BLaER1 treated with 17β-estradiol and CSF1 and Interleukin-3, amounts not matched to agents 10 nM and 100 nM (cell line): ENCODE results near the gene ABCC5.
A peak's percentile ranks its signal among the peaks of the same experiment; 100 is the strongest.
"Not testable (repeated sequence)": the region's sequence is repeated elsewhere in the genome, so short reads cannot be mapped to it uniquely, and the experiment has no call there.

Experiments used
- H3K27ac ChIP-seq, 11 experiments: shearing (Covaris generic); formaldehyde crosslinking; 2 replicates each; pipeline ENCODE4 v1.8.1; 2022
- H3K27me3 ChIP-seq, 11 experiments: shearing (Covaris generic); formaldehyde crosslinking; 2 replicates each; pipeline ENCODE4 v1.8.1; 2022
- H3K36me3 ChIP-seq, 11 experiments: shearing (Covaris generic); formaldehyde crosslinking; 2 replicates each; pipeline ENCODE4 v1.8.1; 2022
- H3K4me1 ChIP-seq, 10 experiments: shearing (Covaris generic); formaldehyde crosslinking; 2 replicates each; pipeline ENCODE4 v1.8.1; 2022
- H3K4me2 ChIP-seq, 11 experiments: shearing (Covaris generic); formaldehyde crosslinking; 2 replicates each; pipeline ENCODE4 v1.8.1; 2022
- H3K4me3 ChIP-seq, 10 experiments: shearing (Covaris generic); formaldehyde crosslinking; 2 replicates each; pipeline ENCODE4 v1.8.1; 2022
- H3K9ac ChIP-seq, 11 experiments: shearing (Covaris generic); formaldehyde crosslinking; 2 replicates each; pipeline ENCODE4 v1.8.1; 2022
- H3K9me3 ChIP-seq, 11 experiments: shearing (Covaris generic); formaldehyde crosslinking; replicated peaks in 1 of 11; 2 replicates each; pipeline ENCODE4 v1.8.1; 2022
- H4K20me1 ChIP-seq, 11 experiments: shearing (Covaris generic); formaldehyde crosslinking; 2 replicates each; pipeline ENCODE4 v1.8.1; 2022
- Cebpa-rat ChIP-seq, 11 experiments: shearing (Covaris generic); IDR thresholded peaks; 2 replicates each; pipeline ENCODE4 v1.8.1; 2022

Gene ABCC5

GRCh38 chr3:184018424-184018973 is 815 bp upstream of the ABCC5 start:
- peaks cover 0 to 23% (median 0%) of the 10 kb centered on the region in 11 experiments; a peak in 5 of 22 replicates for H4K20me1 ChIP-seq
- H3K27me3 ChIP-seq, result no peaks in the 10 kb centered on the region
- 0 out of 22 replicates have a peak, but pooled peaks cover 0 to 1% (median 0%) of the 10 kb centered on the region in 11 experiments for H3K9me3 ChIP-seq
- peak overlapping the region; percentile 68 to 97 (median 86) for H3K4me2 ChIP-seq
- peaks cover 32 to 65% (median 44%) of the 10 kb centered on the region in 10 experiments for H3K4me1 ChIP-seq
- H3K9ac ChIP-seq, result peak overlapping the region; percentile 75 to 89 (median 84)
- TF ChIP-seq Cebpa-rat (IDR thresholded peaks at IDR 0.05), result no peak
- H3K27ac ChIP-seq, result peak overlapping the region in 10 of 11 experiments; percentile 48 to 87 (median 80); a peak in 19 of 22 replicates
- H3K4me3 ChIP-seq, result peak overlapping the region; percentile 84 to 98 (median 93)
- peaks cover 7 to 8% (median 8%) of the 10 kb centered on the region in 11 experiments for H3K36me3 ChIP-seq

GRCh38 chr3:184016811-184017671 is 643 bp downstream of the ABCC5 start:
- Histone ChIP-seq H3K9me3 (no peaks in the 10 kb centered on the region), H3K4me3 (peak overlapping the region; percentile 84 to 98 (median 93)), H3K9ac (peak overlapping the region; percentile 75 to 89 (median 84)), H3K4me1 (peaks cover 25 to 51% (median 35%) of the 10 kb centered on the region in 10 experiments), H4K20me1 (peaks cover 0 to 23% (median 0%) of the 10 kb centered on the region in 11 experiments; a peak in 5 of 22 replicates), H3K27ac (peak overlapping the region in 10 of 11 experiments; percentile 48 to 87 (median 80); a peak in 20 of 22 replicates), H3K27me3 (no peaks in the 10 kb centered on the region), H3K36me3 (peaks cover 22 to 23% (median 23%) of the 10 kb centered on the region in 11 experiments), H3K4me2 (peak overlapping the region; percentile 68 to 97 (median 87))
- TF ChIP-seq Cebpa-rat (IDR thresholded peaks at IDR 0.05), result no peak

- H3K9ac ChIP-seq, result peak overlapping the region in 4 of 11 experiments; percentile 13 to 88 (median 77); a peak in 6 of 22 replicates
Measured at GRCh38 chr3:184016169-184016570, 1.5 kb downstream of the ABCC5 start.

GRCh38 chr3:184015381-184016019 is 2.2 kb downstream of the ABCC5 start:
- H3K27me3 ChIP-seq, result no peaks in the 10 kb centered on the region
- H3K36me3 ChIP-seq, result peaks cover 35 to 38% (median 38%) of the 10 kb centered on the region in 11 experiments
- H3K4me3 ChIP-seq, result peak overlapping the region in 3 of 10 experiments; percentile 94 to 98 (median 95); a peak in 3 of 20 replicates
- peaks cover 24 to 36% (median 30%) of the 10 kb centered on the region in 10 experiments for H3K4me1 ChIP-seq
- no peak overlapping the region for H3K27ac ChIP-seq
- H4K20me1 ChIP-seq, result peaks cover 0 to 23% (median 0%) of the 10 kb centered on the region in 11 experiments; a peak in 5 of 22 replicates
- H3K9ac ChIP-seq, result peak overlapping the region in 2 of 11 experiments; percentile 75 to 79; a peak in 5 of 22 replicates
- peak overlapping the region; percentile 68 to 97 (median 87) for H3K4me2 ChIP-seq
- no peak for TF ChIP-seq Cebpa-rat (IDR thresholded peaks at IDR 0.05)
- H3K9me3 ChIP-seq, result no peaks in the 10 kb centered on the region

More at GRCh38 chr3:184016169-184016570, 1.5 kb downstream of the ABCC5 start:
- no peak overlapping the region; a peak in 2 of 22 replicates for H3K27ac ChIP-seq
- peak overlapping the region in 7 of 10 experiments; percentile 84 to 98 (median 94); a peak in 8 of 20 replicates for H3K4me3 ChIP-seq
- H3K27me3 ChIP-seq, result no peaks in the 10 kb centered on the region
- H3K4me1 ChIP-seq, result peaks cover 24 to 43% (median 30%) of the 10 kb centered on the region in 10 experiments
- no peak for TF ChIP-seq Cebpa-rat (IDR thresholded peaks at IDR 0.05)
- peaks cover 0 to 23% (median 0%) of the 10 kb centered on the region in 11 experiments; a peak in 5 of 22 replicates for H4K20me1 ChIP-seq
- H3K9me3 ChIP-seq, result no peaks in the 10 kb centered on the region
- H3K4me2 ChIP-seq, result peak overlapping the region; percentile 68 to 97 (median 87)
- peaks cover 30 to 32% (median 31%) of the 10 kb centered on the region in 11 experiments for H3K36me3 ChIP-seq

GRCh38 chr3:184011937-184012889 is 5.5 kb downstream of the ABCC5 start:
- Histone ChIP-seq H3K4me1 (peaks cover 29 to 46% (median 37%) of the 10 kb centered on the region in 10 experiments), H3K27ac (no peak overlapping the region)

GRCh38 chr3:184011230-184011876 is 6.3 kb downstream of the ABCC5 start:
- Histone ChIP-seq H3K9ac (no peak overlapping the region), H3K27me3 (no peaks in the 10 kb centered on the region), H3K27ac (no peak overlapping the region), H3K4me3 (no peak overlapping the region), H4K20me1 (peaks cover 0 to 21% (median 2%) of the 10 kb centered on the region in 11 experiments; a peak in 5 of 22 replicates), H3K36me3 (peaks cover 54 to 72% (median 58%) of the 10 kb centered on the region in 11 experiments), H3K4me1 (peaks cover 22 to 46% (median 29%) of the 10 kb centered on the region in 10 experiments), H3K4me2 (no peak overlapping the region), H3K9me3 (no peaks in the 10 kb centered on the region)
- TF ChIP-seq Cebpa-rat (IDR thresholded peaks at IDR 0.05), result no peak

More at GRCh38 chr3:184011937-184012889, 5.5 kb downstream of the ABCC5 start:
- Histone ChIP-seq H4K20me1 (peaks cover 0 to 29% (median 4%) of the 10 kb centered on the region in 11 experiments; a peak in 5 of 22 replicates), H3K27me3 (no peaks in the 10 kb centered on the region), H3K9ac (no peak overlapping the region), H3K4me3 (no peak overlapping the region), H3K4me2 (no peak overlapping the region), H3K36me3 (peaks cover 54 to 69% (median 57%) of the 10 kb centered on the region in 11 experiments), H3K9me3 (no peaks in the 10 kb centered on the region)
- no peak for TF ChIP-seq Cebpa-rat (IDR thresholded peaks at IDR 0.05)

GRCh38 chr3:184008161-184008560 is 9.5 kb downstream of the ABCC5 start:
- no peak overlapping the region for H3K9ac ChIP-seq
- H3K4me1 ChIP-seq, result peaks cover 13 to 60% (median 24%) of the 10 kb centered on the region in 10 experiments
- no peaks in the 10 kb centered on the region for H3K9me3 ChIP-seq
- peak overlapping the region; percentile 11 to 89 (median 41); a peak in 18 of 22 replicates for H3K4me2 ChIP-seq
- TF ChIP-seq Cebpa-rat (IDR thresholded peaks at IDR 0.05), result no peak
- H3K27me3 ChIP-seq, result no peaks in the 10 kb centered on the region
- peaks cover 0 to 23% (median 0%) of the 10 kb centered on the region in 11 experiments; a peak in 8 of 22 replicates for H4K20me1 ChIP-seq
- H3K27ac ChIP-seq, result 0 out of 22 replicates have a peak overlapping the region, but pooled peaks of 1 of the 11 experiments have one; percentile 16
- H3K36me3 ChIP-seq, result peaks cover 43 to 93% (median 63%) of the 10 kb centered on the region in 11 experiments
- no peak overlapping the region for H3K4me3 ChIP-seq

GRCh38 chr3:184007143-184007813 is 10.4 kb downstream of the ABCC5 start:
- peaks cover 35 to 93% (median 61%) of the 10 kb centered on the region in 11 experiments for H3K36me3 ChIP-seq
- peak overlapping the region in 2 of 11 experiments; percentile 56 to 58; a peak in 4 of 22 replicates for H3K27ac ChIP-seq
- not testable (repeated sequence) for H3K27me3 ChIP-seq, H3K9me3 ChIP-seq, H3K4me3 ChIP-seq, H3K9ac ChIP-seq
- peak overlapping the region in 5 of 11 experiments; percentile 20 to 89 (median 83); a peak in 8 of 22 replicates for H3K4me2 ChIP-seq
- H3K4me1 ChIP-seq, result peaks cover 13 to 69% (median 24%) of the 10 kb centered on the region in 10 experiments
- peaks cover 0 to 32% (median 6%) of the 10 kb centered on the region in 11 experiments; a peak in 8 of 22 replicates for H4K20me1 ChIP-seq
